Left lung (tissue), 10 donors: ENCODE data around the gene SMIM9. TPM values are rescaled to one million over a fixed set of nuclear protein-coding genes. Genes with fewer than 3 reads are reported as not detected.

Experiments
- ATAC-seq: fragments of 200-7000 bp; cut with Tn5 transposase; one replicate; pipeline ENCODE4 v1.9.1; 2020; ENCODE audit warnings: moderate library complexity
- DNase-seq, 4 donors: peaks; one replicate each; pipeline ENCODE4 v3.0.0-alpha.2; 2013 to 2020
- H3K27ac ChIP-seq, 2 donors: fragments of 200-600 bp; sonication (generic) in 1 of 2; one replicate each; pipeline versions ENCODE4 v1.5.0 to v1.8.0; 2020 to 2021
- H3K27me3 ChIP-seq, 2 donors: fragments of 200-600 bp; sonication (generic) in 1 of 2; one replicate each; pipeline versions ENCODE4 v1.5.0 to v1.8.0; 2020 to 2021
- H3K36me3 ChIP-seq, 2 donors: fragments of 200-600 bp; sonication (generic) in 1 of 2; one replicate each; pipeline versions ENCODE4 v1.5.0 to v1.8.0; 2020 to 2021
- H3K4me1 ChIP-seq, 2 donors: fragments of 200-600 bp; one replicate each; pipeline ENCODE4 v1.8.0; 2021
- H3K4me3 ChIP-seq, 2 donors: fragments of 200-600 bp; sonication (generic) in 1 of 2; one replicate each; pipeline versions ENCODE4 v1.5.0 to v1.8.0; 2020 to 2021; ENCODE audit warnings: mild to moderate bottlenecking in 1 of 2
- H3K9me3 ChIP-seq, 2 donors: fragments of 200-600 bp; sonication (generic) in 1 of 2; one replicate each; pipeline versions ENCODE4 v1.5.0 to v1.8.0; 2020 to 2021
- intact Hi-C, 2 donors: fragments of 100-400 bp; cut with DNase I; formaldehyde crosslinking; loops; one replicate each; pipeline versions ENCODE4 v1.11.2 to v1.14.2; 2022
- polyA plus RNA-seq, 6 donors: library from polyadenylated mRNA; unstranded; fragments of 120-200 nt; gene quantifications; one replicate each; pipeline ENCODE4 v1.2.1, GENCODE V29; 2013; ENCODE audit not compliant: insufficient read length in 6 of 6
- total RNA-seq, 2 donors: library from RNA; stranded (reverse); fragmentation: NEBNext Ultra II Directional; extraction: Animal tissue kit (Norgen Biotek cat#: 25700); gene quantifications; one replicate each; pipeline ENCODE4 v1.2.1, GENCODE V29; 2021
- TF ChIP-seq, protein P1 (sequence below), 2 donors: fragments of 200-600 bp; sonication (generic) in 1 of 2; IDR thresholded peaks; one replicate each; pipeline versions ENCODE4 v1.5.0 to v1.8.0; 2021; ENCODE audit warnings: antibody characterized with exemption in 2 of 2
- donor health status: DM: no; HTN: yes; CAD: no.
- donor health status: DM: no; HTN: no; CAD: no.

Gene SMIM9
- total and polyA plus RNA-seq, 8 donors = not detected

DNA sequence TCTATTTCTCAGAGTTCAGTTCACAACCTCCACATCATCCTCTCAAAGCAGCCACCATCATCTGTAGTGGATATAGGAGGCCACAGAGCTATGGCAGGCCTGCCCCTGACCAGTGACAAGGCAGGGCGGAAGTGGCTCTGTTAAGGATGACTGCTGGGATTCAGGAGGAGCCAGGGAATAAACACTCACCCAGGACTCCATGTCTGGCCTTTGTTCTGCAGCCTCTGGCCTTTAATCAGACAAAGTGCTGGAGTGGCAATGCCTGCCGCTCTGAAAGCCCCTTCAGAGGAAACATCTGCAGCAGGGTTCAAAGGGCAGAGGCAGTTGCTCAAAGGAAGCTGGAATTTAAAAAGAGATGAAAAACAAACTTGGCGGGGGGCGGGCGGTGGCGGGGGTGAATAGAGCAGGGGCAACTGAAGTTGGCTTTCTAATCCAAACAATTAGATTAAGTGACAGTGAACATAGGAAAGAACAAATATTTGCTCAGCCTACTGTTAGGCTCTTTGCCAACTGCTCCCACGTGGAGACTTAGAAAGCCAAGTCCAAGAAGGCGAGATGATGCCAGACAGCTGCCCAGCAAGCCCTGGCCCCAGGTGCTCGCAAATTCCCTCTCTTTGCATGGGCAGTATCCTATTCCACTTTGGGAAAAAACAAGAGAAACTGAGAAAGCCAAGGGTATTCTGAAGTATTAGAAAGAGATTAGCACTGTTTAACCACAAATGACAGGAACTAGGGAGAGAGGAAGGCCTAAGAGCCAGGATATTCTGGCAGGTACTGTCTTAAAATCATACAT, 34.7 kb downstream of the SMIM9 start:
- H3K9me3 ChIP-seq = no peaks in the 10 kb centered on the region
- peak overlapping the region; percentile 42 to 90 for H3K27ac ChIP-seq
- no peaks in the 10 kb centered on the region for H3K27me3 ChIP-seq
- H3K4me1 ChIP-seq = peaks cover 7 to 27% of the 10 kb centered on the region in 2 donors
- intact Hi-C loops = no loop called here
- peak; percentile 42 for ATAC-seq
- H3K36me3 ChIP-seq = no peaks in the 10 kb centered on the region
- TF ChIP-seq, protein P1, sequence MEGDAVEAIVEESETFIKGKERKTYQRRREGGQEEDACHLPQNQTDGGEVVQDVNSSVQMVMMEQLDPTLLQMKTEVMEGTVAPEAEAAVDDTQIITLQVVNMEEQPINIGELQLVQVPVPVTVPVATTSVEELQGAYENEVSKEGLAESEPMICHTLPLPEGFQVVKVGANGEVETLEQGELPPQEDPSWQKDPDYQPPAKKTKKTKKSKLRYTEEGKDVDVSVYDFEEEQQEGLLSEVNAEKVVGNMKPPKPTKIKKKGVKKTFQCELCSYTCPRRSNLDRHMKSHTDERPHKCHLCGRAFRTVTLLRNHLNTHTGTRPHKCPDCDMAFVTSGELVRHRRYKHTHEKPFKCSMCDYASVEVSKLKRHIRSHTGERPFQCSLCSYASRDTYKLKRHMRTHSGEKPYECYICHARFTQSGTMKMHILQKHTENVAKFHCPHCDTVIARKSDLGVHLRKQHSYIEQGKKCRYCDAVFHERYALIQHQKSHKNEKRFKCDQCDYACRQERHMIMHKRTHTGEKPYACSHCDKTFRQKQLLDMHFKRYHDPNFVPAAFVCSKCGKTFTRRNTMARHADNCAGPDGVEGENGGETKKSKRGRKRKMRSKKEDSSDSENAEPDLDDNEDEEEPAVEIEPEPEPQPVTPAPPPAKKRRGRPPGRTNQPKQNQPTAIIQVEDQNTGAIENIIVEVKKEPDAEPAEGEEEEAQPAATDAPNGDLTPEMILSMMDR (IDR thresholded peaks at IDR 0.05) = no peak
- DNase-seq = peak in 2 of 4 donors; percentile 19 to 28
- H3K4me3 ChIP-seq = no peak overlapping the region

DNA sequence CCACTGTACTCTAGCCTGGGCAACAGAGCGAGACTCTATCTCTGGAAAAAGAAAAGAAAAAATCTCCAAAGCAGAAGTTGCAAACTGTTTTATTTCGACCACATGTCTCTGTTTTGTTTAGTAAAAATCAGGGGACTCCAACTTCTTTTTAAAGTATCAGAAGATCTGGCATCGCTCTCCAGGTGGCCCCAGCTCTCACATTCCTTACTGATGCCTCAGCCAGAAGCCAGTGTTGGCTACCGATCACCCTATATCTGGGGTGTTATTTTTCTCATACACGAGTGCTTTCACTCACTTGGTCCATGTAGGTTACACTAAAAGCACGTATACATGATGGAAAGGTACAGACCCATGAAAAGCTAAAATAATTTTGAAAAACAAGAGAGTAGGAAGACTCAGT, 37.5 kb downstream of the SMIM9 start:
- H3K4me1 ChIP-seq = peaks cover 7 to 26% of the 10 kb centered on the region in 2 donors
- H3K27ac ChIP-seq = peak overlapping the region in 1 of 2 donors; percentile 8
- TF ChIP-seq, protein P1 (IDR thresholded peaks at IDR 0.05) = no peak
- H3K9me3 ChIP-seq = no peaks in the 10 kb centered on the region
- H3K27me3 ChIP-seq = no peaks in the 10 kb centered on the region
- H3K36me3 ChIP-seq = no peaks in the 10 kb centered on the region
- intact Hi-C loops = no loop called here
- no peak for DNase-seq
- ATAC-seq = no peak
- H3K4me3 ChIP-seq = no peak overlapping the region

DNA sequence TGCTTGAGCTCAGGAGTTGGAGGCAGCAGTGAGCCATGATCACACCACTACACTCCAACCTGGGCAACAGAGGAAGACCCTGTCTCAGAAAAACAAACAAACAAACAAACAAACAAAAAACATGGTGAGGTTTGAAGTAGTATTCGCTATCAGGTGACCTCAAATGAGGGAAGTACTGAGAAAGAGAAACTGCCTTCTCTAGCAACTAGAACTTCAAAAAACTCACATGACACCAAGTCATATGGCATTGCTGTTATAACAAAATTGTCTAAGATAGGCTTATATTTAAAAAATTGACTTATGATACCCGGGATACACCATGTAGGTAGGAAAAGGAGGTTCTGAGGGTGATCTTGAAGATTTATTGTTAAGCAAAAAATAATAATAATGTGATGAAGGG, 39.4 kb downstream of the SMIM9 start:
- TF ChIP-seq, protein P1 (IDR thresholded peaks at IDR 0.05) = no peak
- no peak for ATAC-seq
- peaks cover 7 to 23% of the 10 kb centered on the region in 2 donors for H3K4me1 ChIP-seq
- H3K27ac ChIP-seq = peak overlapping the region in 1 of 2 donors; percentile 75
- H3K9me3 ChIP-seq = no peaks in the 10 kb centered on the region
- DNase-seq = no peak
- intact Hi-C loops = no loop called here
- no peak overlapping the region for H3K4me3 ChIP-seq
- no peaks in the 10 kb centered on the region for H3K36me3 ChIP-seq
- H3K27me3 ChIP-seq = no peaks in the 10 kb centered on the region

DNA sequence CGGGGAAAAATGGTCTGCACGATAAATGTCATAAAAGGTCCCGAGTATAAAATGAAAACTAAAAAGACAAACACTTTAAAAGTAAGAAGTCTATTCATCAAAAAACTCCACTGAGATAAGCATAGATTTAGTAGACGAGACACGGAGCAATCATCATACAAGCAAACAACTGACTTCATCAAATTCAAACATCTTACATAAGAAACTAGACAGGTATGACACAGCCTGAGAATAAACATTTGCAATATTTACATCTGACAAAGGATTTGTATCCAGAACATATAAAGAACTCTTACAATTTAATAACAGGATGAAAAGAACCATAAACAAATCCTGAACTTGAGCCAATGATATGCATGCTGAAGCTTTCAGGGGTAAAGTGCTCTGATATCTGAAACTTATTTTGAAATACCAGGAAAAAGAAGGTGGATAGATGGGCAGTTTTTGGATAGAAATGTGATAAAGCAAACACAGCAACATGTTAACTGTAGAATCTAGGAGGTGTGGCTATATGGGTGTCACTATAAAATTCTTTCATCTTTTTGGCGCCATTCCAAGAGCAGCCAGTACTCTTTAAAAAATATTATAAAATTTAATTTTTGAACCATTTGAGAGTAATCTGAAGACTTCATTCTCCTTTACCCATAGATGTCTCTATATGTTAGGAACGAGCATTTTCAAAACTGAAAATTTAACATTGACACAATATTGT, 41.2 kb downstream of the SMIM9 start:
- Histone ChIP-seq H3K27me3 (no peaks in the 10 kb centered on the region), H3K36me3 (no peaks in the 10 kb centered on the region), H3K27ac (no peak overlapping the region), H3K4me1 (peaks cover 0 to 7% of the 10 kb centered on the region in 2 donors), H3K4me3 (no peak overlapping the region), H3K9me3 (no peaks in the 10 kb centered on the region)
- no peak for DNase-seq
- TF ChIP-seq, protein P1 (IDR thresholded peaks at IDR 0.05) = no peak
- ATAC-seq = no peak
- intact Hi-C loops = no loop called here

DNA sequence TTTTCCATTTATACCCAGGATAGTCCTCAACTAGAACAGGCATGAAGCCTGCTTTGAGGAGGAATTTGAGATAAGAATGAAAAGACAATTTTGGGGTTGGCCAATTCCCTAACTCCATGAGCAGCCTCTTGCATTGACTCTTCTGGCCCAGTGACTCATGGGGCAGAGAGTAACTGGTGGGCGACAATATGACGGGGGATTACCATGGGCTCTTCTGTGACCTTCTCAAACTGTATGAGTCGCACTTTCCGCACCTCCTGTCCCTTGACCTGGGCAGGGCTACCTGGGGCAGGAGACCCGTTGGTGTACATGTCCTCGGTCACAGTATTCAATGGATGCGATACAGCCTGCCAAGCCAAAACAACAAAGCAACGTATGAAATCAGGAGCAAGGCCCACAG, 42.5 kb downstream of the SMIM9 start:
- Histone ChIP-seq H3K36me3 (no peaks in the 10 kb centered on the region), H3K4me3 (no peak overlapping the region), H3K9me3 (no peaks in the 10 kb centered on the region), H3K4me1 (peaks cover 0 to 5% of the 10 kb centered on the region in 2 donors), H3K27ac (no peak overlapping the region), H3K27me3 (no peaks in the 10 kb centered on the region)
- intact Hi-C loops = no loop called here
- no peak for ATAC-seq
- no peak for DNase-seq
- TF ChIP-seq, protein P1 (IDR thresholded peaks at IDR 0.05) = no peak
